Stimulated activated CD4-positive, alpha-beta T cell treated with anti-CD3 and anti-CD28 coated beads, Interleukin-2, amount 100 ng/mL, for 4 hours (primary cell): Measurements from ENCODE around the gene ENDOU.
A peak's percentile ranks its signal among the peaks of the same experiment; 100 is the strongest.

Experiments used
- DNase-seq: peaks from one replicate; pipeline ENCODE4 v3.0.0-alpha.2; 2020; ENCODE audit warnings: low read depth

The ENDOU gene

DNA sequence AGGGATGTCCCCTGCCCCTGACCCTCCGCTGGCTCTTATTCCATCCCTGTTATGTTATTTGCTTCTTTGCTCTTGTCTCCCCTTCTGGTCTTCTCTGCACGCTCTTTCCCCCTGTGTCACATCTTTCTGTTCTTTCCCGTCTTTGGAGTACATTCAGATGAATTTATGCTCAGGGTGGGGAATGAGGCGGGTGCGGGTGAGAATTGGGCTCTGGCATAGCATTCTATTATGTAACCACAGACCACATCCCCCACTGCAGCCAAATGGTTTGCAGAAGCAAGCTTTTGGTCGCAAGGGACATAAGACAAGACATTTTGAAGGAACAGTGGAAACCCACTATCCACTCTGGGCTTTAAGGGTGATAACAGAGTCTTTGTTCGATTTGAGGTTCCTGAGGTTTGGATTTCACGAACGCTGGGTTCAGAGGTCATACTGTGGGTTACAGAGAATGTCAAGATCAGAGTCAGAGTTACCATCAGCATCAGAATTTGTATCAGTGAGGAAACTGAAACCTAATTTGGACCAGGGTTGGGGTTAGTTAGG, 3.8 kb downstream of the ENDOU start:
- DNase-seq = no peak

- DNase-seq = no peak
These were observed 6.8 kb downstream of the ENDOU start for GRCh38 chr12:47718531-47718930.

GRCh38 chr12:47717443-47718193, 7.7 kb downstream of the ENDOU start:
- peak; percentile 16 for DNase-seq

DNA sequence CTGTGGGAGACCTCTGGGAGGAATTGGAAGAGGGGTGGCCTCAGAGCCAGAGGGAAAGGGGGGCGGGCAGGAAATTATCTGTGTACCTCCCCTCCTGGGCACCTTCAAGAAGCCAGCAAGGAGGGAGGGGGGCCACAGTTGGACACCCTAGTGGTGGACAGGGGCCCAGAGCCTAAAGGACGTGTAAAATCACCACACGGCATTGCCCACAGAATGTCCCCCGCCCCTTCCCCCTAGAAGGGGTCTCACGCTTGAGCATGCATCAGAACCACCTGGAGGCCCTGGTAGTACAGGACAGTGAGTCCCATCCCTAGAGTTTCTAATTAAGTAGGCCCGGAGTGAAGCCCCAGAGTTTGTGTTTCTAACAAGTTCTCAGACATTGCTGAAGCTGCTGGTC, 8.2 kb downstream of the ENDOU start:
- no peak for DNase-seq

- DNase-seq = no peak
These were observed 9.3 kb downstream of the ENDOU start for GRCh38 chr12:47715877-47716548.

GRCh38 chr12:47715393-47715876, 9.9 kb downstream of the ENDOU start:
- peak; percentile 70 for DNase-seq

GRCh38 chr12:47714826-47715386, 10.4 kb downstream of the ENDOU start:
- no peak for DNase-seq

- no peak for DNase-seq
These were observed 13.1 kb downstream of the ENDOU start for GRCh38 chr12:47712171-47712570.

GRCh38 chr12:47711448-47711847, 13.8 kb downstream of the ENDOU start:
- DNase-seq = no peak

GRCh38 chr12:47710278-47710677, 15.0 kb downstream of the ENDOU start:
- no peak for DNase-seq

GRCh38 chr12:47709671-47710070, 15.6 kb downstream of the ENDOU start:
- DNase-seq = no peak

DNA sequence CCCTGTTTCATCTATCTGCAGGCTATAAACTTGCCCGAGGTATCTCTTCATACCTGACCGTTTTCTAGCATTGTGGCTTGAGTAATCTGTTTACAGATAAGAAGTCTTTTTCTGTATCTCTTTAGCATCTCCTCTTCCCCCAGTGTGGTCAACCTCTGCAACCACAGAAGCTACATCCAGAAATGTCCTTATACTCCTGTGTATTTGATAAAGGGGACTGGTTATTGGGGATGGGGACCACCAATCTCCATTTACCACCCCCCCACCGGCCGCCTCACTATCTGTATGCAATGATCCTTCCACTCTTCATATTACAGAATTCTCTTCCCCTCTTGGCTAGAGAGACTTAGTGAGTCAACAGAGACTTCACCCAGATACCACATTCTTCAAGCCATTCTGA, 16.1 kb downstream of the ENDOU start:
- no peak for DNase-seq

- no peak for DNase-seq
These were observed 17.3 kb downstream of the ENDOU start for GRCh38 chr12:47707905-47708543.

- no peak for DNase-seq
These were observed 17.9 kb downstream of the ENDOU start for GRCh38 chr12:47707355-47707754.

DNA sequence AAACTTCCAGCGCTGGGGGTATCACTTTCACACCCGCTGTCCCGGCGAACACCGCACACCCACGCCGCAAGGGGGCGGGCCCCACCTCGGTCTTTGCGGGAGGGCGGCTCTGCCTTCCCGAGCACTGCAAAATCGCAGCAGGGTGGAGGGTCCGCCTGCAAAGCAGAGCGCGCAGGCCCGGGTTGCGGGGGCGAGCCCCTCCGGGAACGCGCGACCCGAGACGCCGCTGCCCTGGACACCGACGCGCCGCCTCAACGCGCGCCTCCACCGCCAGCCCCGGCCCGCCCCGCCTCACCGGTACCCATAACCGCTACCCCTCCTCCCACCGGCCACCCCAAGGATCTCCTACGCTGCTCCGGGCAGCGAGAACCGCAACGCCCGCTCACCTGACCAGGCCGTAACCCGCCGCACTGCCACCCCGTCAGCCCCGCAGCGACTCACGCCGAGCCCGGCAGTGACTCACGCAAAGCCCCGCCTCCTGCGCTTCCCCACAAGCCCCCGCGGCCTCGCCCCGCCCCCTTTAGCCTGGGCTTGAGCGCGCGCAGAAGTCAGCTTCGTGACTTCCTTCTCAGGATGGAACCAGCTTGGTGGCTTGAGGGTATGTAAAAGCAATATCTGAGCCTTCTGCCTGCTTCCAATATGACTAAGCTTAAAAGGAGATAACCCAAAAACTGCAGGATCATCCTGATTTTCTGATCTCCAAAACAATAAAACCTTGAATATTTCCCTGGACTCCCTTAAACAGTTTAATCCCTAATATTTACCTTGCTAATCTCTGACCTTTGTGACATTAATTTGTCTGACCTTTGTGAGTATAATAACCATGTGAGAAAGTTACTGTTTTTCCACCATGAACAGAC, 19.5 kb downstream of the ENDOU start, which contains the start of gene RPAP3:
TSS of gene RPAP3 (minus strand) at position 465 of the 860 bp plus-strand sequence. CDS start 3,190 bp downstream, outside the sequence.
- DNase-seq = peak; percentile 95

DNA sequence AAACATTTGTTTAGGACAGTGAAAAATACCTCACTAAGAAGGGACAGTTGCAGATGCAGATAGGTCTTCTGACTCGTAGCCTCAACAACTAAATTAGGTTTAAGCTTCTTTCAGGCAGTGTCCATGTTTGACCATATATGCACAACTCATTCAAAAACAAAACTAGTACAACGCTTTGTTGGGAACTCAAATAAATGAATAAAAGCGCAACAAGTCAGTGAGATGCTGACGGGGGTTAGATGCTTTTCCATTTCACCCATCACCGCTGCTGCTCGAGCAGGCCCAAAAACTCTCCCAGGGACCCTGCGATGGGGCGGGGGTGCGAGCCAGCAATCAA, 20.1 kb downstream of the ENDOU start:
- DNase-seq = no peak

DNA sequence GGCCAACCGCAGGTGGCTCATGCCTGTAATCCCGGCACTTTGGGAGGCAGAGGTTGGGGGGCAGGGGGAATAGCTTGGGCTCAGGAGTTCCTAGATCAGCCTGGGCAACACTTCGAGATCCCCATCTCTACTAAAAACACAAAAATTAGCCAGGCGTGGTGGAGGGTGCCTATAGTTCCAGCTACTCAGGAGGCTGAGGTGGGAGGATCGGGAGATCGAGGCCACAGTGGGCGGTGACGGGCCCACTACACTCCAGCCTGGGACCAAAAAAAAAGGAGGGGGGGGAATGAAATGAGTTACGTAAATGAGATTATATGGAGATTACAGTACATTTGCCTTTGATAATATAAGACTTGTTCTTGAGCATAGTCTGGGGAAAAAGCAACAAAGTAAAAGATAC, 20.6 kb downstream of the ENDOU start:
- DNase-seq = no peak

DNA sequence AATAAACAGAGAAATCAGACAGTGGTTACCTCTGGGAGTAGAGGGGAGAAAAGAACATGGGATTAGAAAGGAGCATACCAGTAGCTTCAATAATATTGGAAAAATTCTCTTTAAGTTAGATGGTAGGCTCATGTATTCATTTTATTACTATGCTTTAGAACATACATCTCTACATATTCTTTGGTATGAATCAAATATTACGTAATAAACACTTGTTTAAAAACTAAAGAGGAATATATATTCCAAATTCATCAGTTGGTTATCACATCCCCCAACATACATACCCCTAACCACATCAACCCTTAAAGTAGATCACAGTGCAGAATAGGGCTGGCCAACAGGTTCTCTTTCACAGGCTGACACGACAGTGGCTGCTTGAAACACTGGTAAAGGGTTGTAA, 25.0 kb downstream of the ENDOU start:
- DNase-seq = no peak

GRCh38 chr12:47698631-47699030, 26.7 kb downstream of the ENDOU start:
- DNase-seq = no peak

- DNase-seq = no peak
These were observed 27.2 kb downstream of the ENDOU start for GRCh38 chr12:47698055-47698454.

DNA sequence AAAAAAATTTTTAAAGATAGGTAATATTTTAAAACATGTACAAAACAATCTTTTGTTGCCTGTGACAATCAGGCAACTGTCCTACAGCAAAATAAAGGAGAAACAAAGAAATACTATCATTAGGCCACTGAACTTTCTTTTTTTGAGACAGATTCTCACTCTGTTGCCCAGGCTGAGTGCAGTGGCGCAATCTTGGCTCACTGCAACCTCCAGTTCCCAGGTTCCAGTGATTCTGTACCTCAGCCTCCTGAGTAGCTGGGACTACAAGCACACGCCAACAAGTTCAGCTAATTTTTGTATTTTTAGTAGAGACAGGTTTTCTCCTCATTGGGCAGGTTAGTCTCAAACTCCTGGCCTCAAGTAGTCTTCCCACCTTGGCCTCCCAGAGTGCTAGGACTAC, 36.1 kb downstream of the ENDOU start:
- no peak for DNase-seq

DNA sequence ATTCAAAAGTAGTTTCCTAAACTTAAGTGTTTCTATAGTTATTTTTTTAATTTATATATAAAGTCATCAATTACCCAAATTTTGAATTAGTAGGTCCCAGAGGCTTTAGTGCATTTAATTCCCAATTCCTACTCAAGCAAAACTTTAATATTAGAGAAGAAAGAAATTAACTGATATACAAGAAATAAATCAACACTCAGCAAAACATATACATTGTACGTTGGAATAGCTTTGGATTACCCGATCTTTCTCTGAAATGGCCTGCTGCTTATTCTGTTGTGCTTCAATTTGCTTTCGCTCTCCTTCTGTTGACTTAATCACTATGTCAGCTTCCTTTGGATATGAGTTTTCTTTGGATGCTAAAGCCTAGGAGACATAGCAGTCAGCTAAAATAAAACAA, 37.7 kb downstream of the ENDOU start:
- DNase-seq = no peak
